Calu3 (cell line): ENCODE measurements around the gene MRPS5. TPM values are rescaled to one million over a fixed set of nuclear protein-coding genes. Genes with fewer than 3 reads are reported as not detected.
"Not testable (repeated sequence)": the region's sequence is repeated elsewhere in the genome, so short reads cannot be mapped to it uniquely, and the experiment has no call there.

Source experiments
- BruUV-seq: library from RNA; stranded (reverse); fragments of 400-500 nt; replicated peaks from 2 replicates; lab custom pipeline; 2021; lab: Mats Ljungman, UMichigan
- CTCF ChIA-PET: fragments of 300-600 bp; sonication (Branson Sonifier 250); formaldehyde crosslinking; loops from one replicate; lab custom pipeline; 2022; ENCODE audit warnings: antibody characterized with exemption; lab: Charles Lee
- DNase-seq: peaks from one replicate; pipeline ENCODE4 v3.0.0; 2022
- H3K27ac Mint-ChIP-seq: one replicate; pipeline ENCODE4 v1.8.0; 2022; ENCODE audit warnings: mixed read lengths; ENCODE audit not compliant: unreplicated experiment
- H3K27me3 Mint-ChIP-seq: one replicate; pipeline ENCODE4 v1.8.0; 2022; ENCODE audit warnings: mixed read lengths; ENCODE audit not compliant: unreplicated experiment
- H3K36me3 Mint-ChIP-seq: one replicate; pipeline ENCODE4 v1.8.0; 2022; ENCODE audit warnings: mild to moderate bottlenecking, moderate library complexity, mixed read lengths; ENCODE audit not compliant: insufficient read depth, unreplicated experiment
- H3K4me1 Mint-ChIP-seq: one replicate; pipeline ENCODE4 v1.8.0; 2022; ENCODE audit warnings: mild to moderate bottlenecking, low read depth, mixed read lengths; ENCODE audit not compliant: unreplicated experiment
- H3K4me3 Mint-ChIP-seq: one replicate; pipeline ENCODE4 v1.8.0; 2022; ENCODE audit warnings: mild to moderate bottlenecking, low read depth, moderate library complexity, mixed read lengths; ENCODE audit not compliant: unreplicated experiment
- H3K9me3 Mint-ChIP-seq: one replicate; pipeline ENCODE4 v1.8.0; 2022; ENCODE audit warnings: low read depth, mixed read lengths; ENCODE audit not compliant: unreplicated experiment
- intact Hi-C: fragments of 100-400 bp; cut with micrococcal nuclease; formaldehyde crosslinking; loops from one replicate; pipeline ENCODE4 v1.10.0; 2022; ENCODE audit not compliant: unreplicated experiment
- total RNA-seq: library from RNA; stranded (reverse); gene quantifications from 2 replicates; pipeline ENCODE4 v1.2.3, GENCODE V29; 2022
- TF ChIP-seq, protein P1 (sequence below): fragments of 200-600 bp; IDR thresholded peaks from one replicate; pipeline ENCODE4 v1.8.0; 2022; ENCODE audit warnings: antibody characterized with exemption; ENCODE audit not compliant: unreplicated experiment

MRPS5 gene
- total RNA-seq, 1 experiment from 2014 or later: 71.5 TPM

GRCh38 chr2:95040426-95040825 lies 81.2 kb downstream of the MRPS5 start:
- Mint-ChIP-seq H3K4me1 (peaks cover 8% of the 10 kb centered on the region), H3K27me3 (peaks cover 79% of the 10 kb centered on the region), H3K4me3 (no peak overlapping the region), H3K36me3 (no peaks in the 10 kb centered on the region), H3K9me3 (peaks cover 29% of the 10 kb centered on the region), H3K27ac (no peak overlapping the region)
- intact Hi-C loops: no loop called here
- TF ChIP-seq, protein P1, sequence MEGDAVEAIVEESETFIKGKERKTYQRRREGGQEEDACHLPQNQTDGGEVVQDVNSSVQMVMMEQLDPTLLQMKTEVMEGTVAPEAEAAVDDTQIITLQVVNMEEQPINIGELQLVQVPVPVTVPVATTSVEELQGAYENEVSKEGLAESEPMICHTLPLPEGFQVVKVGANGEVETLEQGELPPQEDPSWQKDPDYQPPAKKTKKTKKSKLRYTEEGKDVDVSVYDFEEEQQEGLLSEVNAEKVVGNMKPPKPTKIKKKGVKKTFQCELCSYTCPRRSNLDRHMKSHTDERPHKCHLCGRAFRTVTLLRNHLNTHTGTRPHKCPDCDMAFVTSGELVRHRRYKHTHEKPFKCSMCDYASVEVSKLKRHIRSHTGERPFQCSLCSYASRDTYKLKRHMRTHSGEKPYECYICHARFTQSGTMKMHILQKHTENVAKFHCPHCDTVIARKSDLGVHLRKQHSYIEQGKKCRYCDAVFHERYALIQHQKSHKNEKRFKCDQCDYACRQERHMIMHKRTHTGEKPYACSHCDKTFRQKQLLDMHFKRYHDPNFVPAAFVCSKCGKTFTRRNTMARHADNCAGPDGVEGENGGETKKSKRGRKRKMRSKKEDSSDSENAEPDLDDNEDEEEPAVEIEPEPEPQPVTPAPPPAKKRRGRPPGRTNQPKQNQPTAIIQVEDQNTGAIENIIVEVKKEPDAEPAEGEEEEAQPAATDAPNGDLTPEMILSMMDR: no peak
- no peak for DNase-seq
- no TSS peak for BruUV-seq
- CTCF ChIA-PET: interaction anchor here (1.2 kb wide), 1 partner anchor 36 kb away, joined by 3 read pairs; no protein-coding TSS in a partner anchor

DNA sequence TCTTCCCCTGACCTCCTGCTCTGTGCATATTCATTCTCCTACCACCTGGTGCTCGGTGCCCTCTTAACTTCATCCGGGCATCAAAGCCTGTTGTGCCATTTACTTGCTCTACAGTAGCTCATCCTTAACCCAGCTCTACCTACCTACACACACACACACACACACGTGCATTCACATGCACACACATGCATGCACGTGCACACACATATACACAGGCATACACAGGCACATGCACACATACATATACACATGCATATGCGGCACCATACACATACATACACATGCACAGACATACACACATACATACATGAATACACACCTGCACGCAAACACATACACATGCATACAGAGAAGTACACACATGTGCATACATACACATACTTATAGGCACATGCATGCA lies 81.6 kb downstream of the MRPS5 start:
- no peak for DNase-seq
- peaks cover 79% of the 10 kb centered on the region for H3K27me3 Mint-ChIP-seq
- H3K4me3 Mint-ChIP-seq: no peak overlapping the region
- peaks cover 29% of the 10 kb centered on the region for H3K9me3 Mint-ChIP-seq
- TF ChIP-seq, protein P1: no peak
- peaks cover 8% of the 10 kb centered on the region for H3K4me1 Mint-ChIP-seq
- H3K36me3 Mint-ChIP-seq: no peaks in the 10 kb centered on the region
- no TSS peak for BruUV-seq
- intact Hi-C loops: no loop called here
- CTCF ChIA-PET: interaction anchor here (1.2 kb wide), 1 partner anchor 37 kb away, joined by 3 read pairs; no protein-coding TSS in a partner anchor
- H3K27ac Mint-ChIP-seq: no peak overlapping the region

- intact Hi-C loops: no loop called here
- no TSS peak for BruUV-seq
- peaks cover 76% of the 10 kb centered on the region for H3K27me3 Mint-ChIP-seq
These were observed 82.2 kb downstream of the MRPS5 start for GRCh38 chr2:95039363-95039762.

GRCh38 chr2:95038635-95039298 lies 82.8 kb downstream of the MRPS5 start:
- CTCF ChIA-PET: no interaction called here
- Mint-ChIP-seq H3K4me3 (no peak overlapping the region), H3K27me3 (peaks cover 70% of the 10 kb centered on the region), H3K36me3 (no peaks in the 10 kb centered on the region), H3K9me3 (peaks cover 29% of the 10 kb centered on the region), H3K4me1 (peaks cover 8% of the 10 kb centered on the region), H3K27ac (no peak overlapping the region)
- DNase-seq: no peak
- TF ChIP-seq, protein P1: no peak
- intact Hi-C loops: no loop called here
- BruUV-seq: no TSS peak

More at GRCh38 chr2:95039363-95039762, 82.2 kb downstream of the MRPS5 start:
- no peaks in the 10 kb centered on the region for H3K36me3 Mint-ChIP-seq
- TF ChIP-seq, protein P1: no peak
- no peak for DNase-seq
- no peak overlapping the region for H3K27ac Mint-ChIP-seq
- peaks cover 8% of the 10 kb centered on the region for H3K4me1 Mint-ChIP-seq
- CTCF ChIA-PET: interaction anchor here (1.2 kb wide), 1 partner anchor 37 kb away, joined by 3 read pairs; no protein-coding TSS in a partner anchor
- peaks cover 29% of the 10 kb centered on the region for H3K9me3 Mint-ChIP-seq
- no peak overlapping the region for H3K4me3 Mint-ChIP-seq

DNA sequence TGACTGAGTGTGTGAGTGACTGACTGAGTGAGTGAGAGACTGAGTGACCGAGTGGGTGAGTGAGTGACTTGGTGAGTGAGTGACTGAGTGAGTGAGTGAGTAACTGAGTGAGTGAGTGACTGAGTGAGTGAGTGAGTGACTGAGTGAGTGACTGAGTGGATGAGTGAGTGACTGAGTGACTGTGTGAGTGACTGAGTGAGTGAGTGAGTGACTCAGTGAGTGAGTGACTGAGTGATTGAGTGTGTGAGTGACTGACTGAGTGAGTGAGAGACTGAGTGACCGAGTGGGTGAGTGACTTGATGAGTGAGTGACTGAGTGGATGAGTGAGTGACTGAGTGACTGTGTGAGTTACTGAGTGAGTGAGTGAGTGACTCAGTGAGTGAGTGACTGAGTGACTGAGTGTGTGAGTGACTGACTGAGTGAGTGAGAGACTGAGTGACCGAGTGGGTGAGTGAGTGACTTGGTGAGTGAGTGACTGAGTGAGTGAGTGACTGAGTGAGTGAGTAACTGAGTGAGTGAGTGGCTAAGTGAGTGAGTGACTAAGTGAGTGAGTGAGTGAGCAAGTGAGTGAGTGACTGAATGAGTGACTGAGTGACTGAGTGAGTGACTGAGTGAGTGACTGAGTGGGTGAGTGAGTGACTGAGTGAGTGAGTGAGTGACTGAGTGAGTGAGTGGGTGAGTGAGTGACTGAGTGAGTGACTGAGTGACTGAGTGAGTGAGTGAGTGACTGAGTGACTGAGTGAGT lies 83.6 kb downstream of the MRPS5 start:
- DNase-seq, intact Hi-C loops, H3K4me1 Mint-ChIP-seq, H3K4me3 Mint-ChIP-seq, CTCF ChIA-PET, H3K36me3 Mint-ChIP-seq, BruUV-seq: not testable (repeated sequence)
- H3K27ac Mint-ChIP-seq: peak overlapping the region; percentile 13
- H3K9me3 Mint-ChIP-seq: peaks cover 29% of the 10 kb centered on the region
- peaks cover 62% of the 10 kb centered on the region for H3K27me3 Mint-ChIP-seq
